Neuronal stem cell (in vitro differentiated cells): Measurements from ENCODE around the gene RPL19.

ENCODE experiments used
- DNase-seq: peaks from one replicate; pipeline ENCODE4 v3.0.0-alpha.2; 2013; ENCODE audit warnings: low spot score
- H2AFZ ChIP-seq: one replicate; pipeline ENCODE4 v1.6.1; 2013; ENCODE audit warnings: mild to moderate bottlenecking, low read length, inconsistent platforms
- H2AK5ac ChIP-seq: 2 replicates; pipeline ENCODE4 v1.6.1; 2013; ENCODE audit warnings: low read depth, mild to moderate bottlenecking, inconsistent platforms, low read length, moderate library complexity, mixed read lengths
- H2BK120ac ChIP-seq: 2 replicates; pipeline ENCODE4 v1.6.1; 2013; ENCODE audit warnings: low read depth, mild to moderate bottlenecking, inconsistent platforms, low read length, moderate library complexity, mixed read lengths
- H2BK12ac ChIP-seq: one replicate; pipeline ENCODE4 v1.6.1; 2013; ENCODE audit warnings: low read length, inconsistent platforms
- H2BK15ac ChIP-seq: 2 replicates; pipeline ENCODE4 v1.6.1; 2013; ENCODE audit warnings: mild to moderate bottlenecking, low read length, inconsistent platforms, mixed read lengths
- H2BK5ac ChIP-seq: one replicate; pipeline ENCODE4 v1.6.1; 2013; ENCODE audit warnings: inconsistent platforms, mild to moderate bottlenecking, low read length, moderate library complexity
- H3K14ac ChIP-seq: one replicate; pipeline ENCODE4 v1.6.1; 2013; ENCODE audit warnings: low read length, inconsistent platforms
- H3K18ac ChIP-seq: 2 replicates; pipeline ENCODE4 v1.6.1; 2013; ENCODE audit warnings: low read length, inconsistent platforms
- H3K23ac ChIP-seq: 2 replicates; pipeline ENCODE4 v1.6.1; 2013; ENCODE audit warnings: low read depth, mild to moderate bottlenecking, mixed read lengths, low read length, inconsistent platforms; ENCODE audit not compliant: poor library complexity
- H3K27ac ChIP-seq: replicated peaks from 3 replicates; pipeline ENCODE4 v1.5.1; 2013; ENCODE audit warnings: low read length, inconsistent platforms
- H3K27me3 ChIP-seq, 3 experiments: 2 replicates each; pipeline ENCODE4 v1.6.1; 2013; ENCODE audit warnings: low read length in 3 of 3, mild to moderate bottlenecking in 2 of 3, inconsistent platforms in 1 of 3, low read depth in 1 of 3, mixed read lengths in 1 of 3, moderate library complexity in 1 of 3; ENCODE audit not compliant: control insufficient read depth in 3 of 3, insufficient read depth in 3 of 3
- H3K36me3 ChIP-seq, 2 donors: replicated peaks in 1 of 2; 2 replicates each; pipeline ENCODE4 v1.6.1; 2013; ENCODE audit warnings: low read length in 2 of 2; ENCODE audit not compliant: control insufficient read depth in 2 of 2, insufficient read depth in 2 of 2
- H3K4ac ChIP-seq: 2 replicates; pipeline ENCODE4 v1.6.1; 2013; ENCODE audit warnings: inconsistent platforms, mild to moderate bottlenecking, low read length, moderate library complexity
- H3K4me1 ChIP-seq, 2 donors: 1 replicate in 1 of 2; 2 replicates in 1 of 2; pipeline ENCODE4 v1.6.1; 2013; ENCODE audit warnings: low read length in 2 of 2, low read depth in 1 of 2; ENCODE audit not compliant: control insufficient read depth in 2 of 2, insufficient read depth in 1 of 2
- H3K4me2 ChIP-seq: one replicate; pipeline ENCODE4 v1.6.1; 2013; ENCODE audit warnings: mild to moderate bottlenecking, low read length, inconsistent platforms; ENCODE audit not compliant: insufficient read depth, poor library complexity, severe bottlenecking
- H3K4me3 ChIP-seq, 2 donors: 2 replicates each; pipeline ENCODE4 v1.5.1; 2013; ENCODE audit warnings: low read length in 2 of 2, mild to moderate bottlenecking in 2 of 2, inconsistent platforms in 1 of 2, moderate library complexity in 1 of 2
- H3K79me1 ChIP-seq: one replicate; pipeline ENCODE4 v1.6.1; 2013; ENCODE audit warnings: low read depth, mild to moderate bottlenecking, inconsistent platforms, low read length, moderate library complexity
- H3K9ac ChIP-seq: one replicate; pipeline ENCODE4 v1.6.1; 2013; ENCODE audit warnings: mild to moderate bottlenecking, low read depth, low read length, inconsistent platforms; ENCODE audit not compliant: poor library complexity
- H3K9me3 ChIP-seq, 2 donors: replicated peaks in 1 of 2; 2 replicates each; pipeline versions ENCODE3 to v1.6.1; 2013; ENCODE audit warnings: low read length in 2 of 2, mild to moderate bottlenecking in 2 of 2, inconsistent platforms in 1 of 2, low read depth in 1 of 2, mixed read lengths in 1 of 2, moderate library complexity in 1 of 2; ENCODE audit not compliant: control insufficient read depth in 2 of 2, insufficient read depth in 1 of 2
- H4K8ac ChIP-seq: one replicate; pipeline ENCODE4 v1.6.1; 2013; ENCODE audit warnings: low read depth, mild to moderate bottlenecking, inconsistent platforms, low read length, moderate library complexity
- H4K91ac ChIP-seq: one replicate; pipeline ENCODE4 v1.6.1; 2013; ENCODE audit warnings: low read length, low read depth, mild to moderate bottlenecking, inconsistent platforms; ENCODE audit not compliant: poor library complexity
- WGBS, 2 donors: extraction: QIAGEN DNeasy Blood & Tissue Kit; methylation state at CpG; one replicate each; pipeline ENCODE4 v1.1.7; 2013; ENCODE audit warnings: missing lambda C conversion rate in 2 of 2, mixed read lengths in 1 of 2; ENCODE audit not compliant: insufficient read length in 2 of 2, insufficient replicate concordance in 1 of 2; ENCODE audit errors: extremely low coverage in 2 of 2; 5-methylcytosine and 5-hydroxymethylcytosine counted together

RPL19 gene

DNA sequence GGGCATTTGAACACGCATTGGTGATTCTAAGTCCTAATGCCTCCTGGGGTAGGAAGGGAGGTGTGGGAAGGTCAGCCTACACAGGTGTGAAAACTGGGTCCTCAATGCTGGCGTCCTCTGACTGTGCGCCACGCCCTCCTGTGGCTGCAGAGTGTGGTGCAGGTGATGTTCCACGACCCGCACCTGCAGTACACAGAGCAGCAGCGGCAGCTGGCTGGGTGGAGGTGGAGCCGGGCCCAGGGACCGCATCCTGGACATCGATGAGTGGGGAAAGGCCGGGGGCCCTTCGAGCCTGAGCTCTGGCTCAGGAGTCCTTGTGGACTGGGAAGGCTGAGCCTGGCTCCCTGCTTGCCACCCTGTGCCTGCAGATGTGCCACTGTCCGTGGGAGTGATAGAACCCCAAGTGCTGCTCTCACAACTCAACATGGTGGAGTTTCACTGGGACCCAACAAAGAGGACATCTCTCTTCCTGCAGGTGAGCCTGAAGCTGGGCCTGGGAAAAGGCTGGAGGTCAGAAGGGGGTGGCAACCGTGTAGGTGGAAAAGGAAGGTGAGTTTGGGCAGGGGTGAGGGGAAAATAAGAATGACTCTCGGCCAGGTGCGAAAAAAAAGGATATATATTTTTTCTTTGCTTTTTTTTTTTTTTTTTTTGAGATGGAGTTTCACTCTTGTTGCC is 39.7 kb downstream of the RPL19 start:
- no CpG with 5 or more reads among the region's 16 CpGs for WGBS, 2 donors
- Histone ChIP-seq H2BK120ac (no peak overlapping the region), H4K91ac (no peak overlapping the region)

DNA sequence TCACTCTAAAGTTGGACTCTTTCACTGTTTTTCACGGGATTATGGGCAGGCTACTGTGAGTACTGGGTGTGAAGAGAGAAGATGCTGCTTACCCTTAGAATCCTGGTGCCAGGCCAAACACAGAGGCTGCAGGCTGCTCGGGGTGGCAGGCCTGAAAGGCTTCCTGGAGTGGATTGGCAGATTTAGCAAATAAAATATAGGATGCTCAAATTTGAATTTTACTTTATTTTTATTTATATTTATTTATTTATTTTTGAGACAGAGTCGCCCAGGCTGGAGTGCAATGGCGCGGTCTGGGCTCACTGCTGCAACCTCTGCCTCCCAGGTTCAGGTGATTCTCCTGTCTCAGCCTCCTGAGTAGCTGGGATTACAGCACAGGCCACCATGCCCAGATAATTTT is 40.5 kb downstream of the RPL19 start:
- Histone ChIP-seq H2BK15ac (no peak overlapping the region), H3K18ac (no peak overlapping the region), H3K4me3 (no peak overlapping the region), H3K9ac (no peak overlapping the region), H3K27ac (no peak overlapping the region), H3K23ac (no peak overlapping the region), H2BK120ac (no peak overlapping the region), H3K27me3 (peaks cover 0 to 12% (median 0%) of the 10 kb centered on the region in 3 experiments), H3K9me3 (no peaks in the 10 kb centered on the region), H3K36me3 (no peaks in the 10 kb centered on the region), H3K79me1 (peaks cover 3% of the 10 kb centered on the region), H2AFZ (no peak overlapping the region), H2BK12ac (no peak overlapping the region), H3K4me1 (peaks cover 0 to 2% of the 10 kb centered on the region in 2 donors), H2BK5ac (no peak overlapping the region), H3K4me2 (no peak overlapping the region), H2AK5ac (no peak overlapping the region), H4K91ac (no peak overlapping the region), H4K8ac (no peak overlapping the region), H3K4ac (no peak overlapping the region), H3K14ac (no peak overlapping the region)
- no peak for DNase-seq
- WGBS, 2 donors: no CpG with 5 or more reads among the region's 5 CpGs

More for the DNA sequence above, 39.7 kb downstream of the RPL19 start:
- H2BK5ac ChIP-seq: no peak overlapping the region
- no peak overlapping the region for H3K23ac ChIP-seq
- DNase-seq: no peak
- H3K4me3 ChIP-seq: no peak overlapping the region
- H3K9ac ChIP-seq: no peak overlapping the region
- no peak overlapping the region for H2AFZ ChIP-seq
- H3K27ac ChIP-seq: no peak overlapping the region
- peaks cover 0 to 12% (median 0%) of the 10 kb centered on the region in 3 experiments for H3K27me3 ChIP-seq
- no peak overlapping the region for H2BK12ac ChIP-seq
- no peak overlapping the region for H3K4ac ChIP-seq
- no peak overlapping the region for H4K8ac ChIP-seq
- H3K4me1 ChIP-seq: peaks cover 0 to 2% of the 10 kb centered on the region in 2 donors
- no peak overlapping the region for H2AK5ac ChIP-seq
- H3K4me2 ChIP-seq: no peak overlapping the region
- no peak overlapping the region for H2BK15ac ChIP-seq
- no peaks in the 10 kb centered on the region for H3K9me3 ChIP-seq
- H3K79me1 ChIP-seq: peaks cover 3% of the 10 kb centered on the region
- no peak overlapping the region for H3K14ac ChIP-seq
- H3K36me3 ChIP-seq: no peaks in the 10 kb centered on the region
- peak overlapping the region; percentile 15 for H3K18ac ChIP-seq

DNA sequence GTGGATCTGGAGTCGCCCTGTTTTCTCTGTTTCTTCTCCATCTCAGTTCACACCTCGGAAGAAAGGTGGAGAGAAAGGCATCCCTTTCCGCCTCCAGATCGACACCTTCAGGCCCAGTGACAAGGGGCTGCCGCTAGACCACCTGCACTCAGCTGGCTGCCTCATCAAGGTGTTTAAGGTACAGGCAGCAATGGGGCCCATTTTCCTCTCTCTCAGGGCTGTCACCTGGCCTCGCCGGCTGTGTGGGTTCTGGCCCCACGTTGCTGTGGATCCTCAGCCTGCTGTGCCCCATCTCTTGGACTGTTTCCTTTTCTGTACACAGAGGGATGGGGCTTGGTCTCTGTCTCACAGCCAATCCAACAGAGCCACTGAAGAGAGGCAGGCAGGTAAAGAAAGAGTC is 43.1 kb downstream of the RPL19 start:
- no CpG with 5 or more reads among the region's 8 CpGs for WGBS, 2 donors
- Histone ChIP-seq H3K14ac (no peak overlapping the region), H2BK12ac (no peak overlapping the region), H3K4me3 (no peak overlapping the region), H3K4ac (no peak overlapping the region), H3K9ac (no peak overlapping the region), H3K23ac (no peak overlapping the region), H3K4me1 (peaks cover 0 to 2% of the 10 kb centered on the region in 2 donors), H3K27ac (no peak overlapping the region), H2AK5ac (peak overlapping the region; percentile 60), H2BK120ac (no peak overlapping the region), H4K8ac (no peak overlapping the region), H2BK5ac (no peak overlapping the region), H3K4me2 (no peak overlapping the region), H4K91ac (no peak overlapping the region), H3K79me1 (no peaks in the 10 kb centered on the region), H3K27me3 (peaks cover 0 to 10% (median 0%) of the 10 kb centered on the region in 3 experiments), H3K9me3 (no peaks in the 10 kb centered on the region), H3K36me3 (no peaks in the 10 kb centered on the region), H2AFZ (no peak overlapping the region), H3K18ac (peak overlapping the region; percentile 30), H2BK15ac (peak overlapping the region; percentile 77)
- DNase-seq: no peak

- Histone ChIP-seq H2BK15ac (no peak overlapping the region), H3K4me3 (no peak overlapping the region), H3K4me2 (no peak overlapping the region), H3K18ac (peak overlapping the region; percentile 73), H2AFZ (peak overlapping the region; percentile 25), H3K79me1 (no peaks in the 10 kb centered on the region), H2AK5ac (no peak overlapping the region), H3K27me3 (peaks cover 0 to 7% (median 0%) of the 10 kb centered on the region in 3 experiments), H3K9me3 (no peaks in the 10 kb centered on the region), H2BK12ac (no peak overlapping the region), H3K14ac (no peak overlapping the region), H3K36me3 (no peaks in the 10 kb centered on the region), H4K91ac (no peak overlapping the region), H3K27ac (no peak overlapping the region), H2BK120ac (no peak overlapping the region), H3K4ac (no peak overlapping the region), H3K9ac (no peak overlapping the region), H4K8ac (no peak overlapping the region), H2BK5ac (no peak overlapping the region), H3K23ac (no peak overlapping the region), H3K4me1 (peaks cover 0 to 2% of the 10 kb centered on the region in 2 donors)
- WGBS, 2 donors: no CpG with 5 or more reads among the region's 11 CpGs
- DNase-seq: no peak
Measured at GRCh38 chr17:39244016-39244599, 44.0 kb downstream of the RPL19 start.
